ENCODE results near the gene OXT.
A peak's percentile ranks its signal among the peaks of the same experiment; 100 is the strongest.

OXT gene

DNA sequence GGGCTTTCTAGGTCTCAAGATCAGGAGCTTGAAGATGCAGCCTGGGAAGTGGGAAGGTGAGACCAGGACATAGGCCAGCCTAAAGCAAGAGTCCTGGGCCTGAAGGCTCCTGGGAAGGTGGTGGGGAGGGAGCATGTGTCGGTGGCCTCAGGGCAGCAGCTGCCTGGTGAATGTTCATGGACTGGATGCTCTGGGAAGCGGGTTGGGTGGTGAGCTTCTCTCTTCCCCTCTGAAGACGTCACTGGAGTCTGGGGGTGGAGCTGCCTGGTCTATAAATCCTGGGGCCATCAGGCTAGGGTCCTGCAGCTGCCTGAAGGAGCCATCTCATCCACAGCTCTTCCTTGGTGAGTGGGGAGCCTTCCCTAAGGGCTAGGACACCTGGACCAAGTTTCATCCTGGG, 28.1 kb upstream of the OXT start, which contains the start of gene GNRH2:
TSS of gene GNRH2 (plus strand) at position 301 of the 400 bp plus-strand sequence. CDS start 793 bp downstream, outside the sequence.
- peak within 1 kb of the TSS; percentile 45 for H3K27ac ChIP-seq
- CTCF ChIA-PET, result interaction anchor here (0.5 kb wide), 1 partner anchor 173 kb away, joined by 3 read pairs; no protein-coding TSS in a partner anchor
- POLR2A ChIA-PET (ENCODE audit: low non-redundant PET), result no interaction called here
- TF ChIP-seq, protein P1, sequence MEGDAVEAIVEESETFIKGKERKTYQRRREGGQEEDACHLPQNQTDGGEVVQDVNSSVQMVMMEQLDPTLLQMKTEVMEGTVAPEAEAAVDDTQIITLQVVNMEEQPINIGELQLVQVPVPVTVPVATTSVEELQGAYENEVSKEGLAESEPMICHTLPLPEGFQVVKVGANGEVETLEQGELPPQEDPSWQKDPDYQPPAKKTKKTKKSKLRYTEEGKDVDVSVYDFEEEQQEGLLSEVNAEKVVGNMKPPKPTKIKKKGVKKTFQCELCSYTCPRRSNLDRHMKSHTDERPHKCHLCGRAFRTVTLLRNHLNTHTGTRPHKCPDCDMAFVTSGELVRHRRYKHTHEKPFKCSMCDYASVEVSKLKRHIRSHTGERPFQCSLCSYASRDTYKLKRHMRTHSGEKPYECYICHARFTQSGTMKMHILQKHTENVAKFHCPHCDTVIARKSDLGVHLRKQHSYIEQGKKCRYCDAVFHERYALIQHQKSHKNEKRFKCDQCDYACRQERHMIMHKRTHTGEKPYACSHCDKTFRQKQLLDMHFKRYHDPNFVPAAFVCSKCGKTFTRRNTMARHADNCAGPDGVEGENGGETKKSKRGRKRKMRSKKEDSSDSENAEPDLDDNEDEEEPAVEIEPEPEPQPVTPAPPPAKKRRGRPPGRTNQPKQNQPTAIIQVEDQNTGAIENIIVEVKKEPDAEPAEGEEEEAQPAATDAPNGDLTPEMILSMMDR (conservative IDR thresholded peaks at IDR 0.05; ENCODE audit: low read depth), result no peak
- no peak for DNase-seq (ENCODE audit: low spot score)

DNA sequence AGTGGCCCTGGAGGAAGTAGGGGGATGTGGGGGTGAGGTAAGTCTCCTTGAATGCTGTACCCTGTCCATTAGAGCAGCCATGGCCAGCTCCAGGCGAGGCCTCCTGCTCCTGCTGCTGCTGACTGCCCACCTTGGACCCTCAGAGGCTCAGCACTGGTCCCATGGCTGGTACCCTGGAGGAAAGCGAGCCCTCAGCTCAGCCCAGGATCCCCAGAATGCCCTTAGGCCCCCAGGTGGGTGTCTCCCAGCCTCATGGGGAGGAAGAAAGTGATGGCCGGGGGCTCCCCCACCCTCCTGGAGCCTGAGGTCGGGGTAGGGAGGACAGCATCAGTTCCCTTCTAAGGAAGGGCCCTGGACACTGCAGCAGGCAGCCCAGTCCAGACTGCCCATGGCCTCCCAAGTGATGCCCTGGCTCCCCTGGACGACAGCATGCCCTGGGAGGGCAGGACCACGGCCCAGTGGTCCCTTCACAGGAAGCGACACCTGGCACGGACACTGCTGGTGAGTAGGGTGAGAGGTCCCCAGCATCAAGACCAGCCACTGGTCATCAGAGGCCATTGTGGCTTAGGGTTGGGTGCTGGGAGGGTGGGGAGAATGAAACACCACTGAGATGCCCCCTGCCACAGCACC, 27.0 kb upstream of the OXT start:
- DNase-seq (ENCODE audit: low spot score), result no peak
- ChIA-PET CTCF (interaction anchor here (0.7 kb wide), 1 partner anchor 228 kb away, joined by 3 read pairs; no protein-coding TSS in a partner anchor), POLR2A (ENCODE audit: low non-redundant PET) (no interaction called here)
- H3K27ac ChIP-seq, result peak overlapping the region; percentile 80
- TF ChIP-seq, protein P1 (conservative IDR thresholded peaks at IDR 0.05; ENCODE audit: low read depth), result no peak

DNA sequence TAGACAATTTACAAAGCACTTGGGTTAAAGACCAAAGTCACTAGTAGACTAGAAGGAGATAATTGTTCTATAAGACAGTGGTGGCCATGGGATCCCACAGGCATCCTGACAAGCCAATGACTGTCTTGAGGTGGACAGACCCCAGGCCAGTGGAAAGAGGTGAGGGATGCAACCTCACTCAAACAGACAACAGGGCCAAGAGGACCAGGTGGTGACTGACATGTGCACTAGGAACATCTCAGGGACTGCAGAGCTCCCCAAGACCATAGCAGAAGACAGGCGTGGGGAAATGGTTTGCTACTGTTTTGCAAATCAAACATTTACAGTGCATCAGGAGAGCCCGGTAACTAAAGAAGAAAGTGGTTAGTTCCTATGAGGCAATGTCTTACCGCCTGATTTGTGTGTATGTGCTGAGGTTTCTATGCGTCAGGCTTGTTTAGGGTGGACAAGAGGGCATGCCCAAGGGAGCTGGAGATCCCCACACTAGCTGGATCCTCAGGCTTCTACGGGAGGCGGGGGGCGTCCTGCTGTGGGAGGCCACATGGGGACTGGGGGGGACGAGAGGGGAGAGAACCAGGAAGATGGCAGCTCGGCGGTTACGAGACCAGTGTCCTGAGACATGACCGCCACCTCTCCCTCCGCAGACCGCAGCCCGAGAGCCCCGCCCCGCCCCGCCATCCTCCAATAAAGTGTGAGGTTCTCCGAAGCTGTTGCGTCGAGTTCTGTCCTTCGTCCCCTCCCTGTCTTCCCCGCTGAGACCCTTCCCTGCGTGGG, 26.2 kb upstream of the OXT start:
- peak overlapping the region; percentile 80 for H3K27ac ChIP-seq
- ChIA-PET CTCF (no interaction called here), POLR2A (ENCODE audit: low non-redundant PET) (interaction anchor here (0.6 to 1.2 kb wide), 2 partner anchors 15 to 232 kb away, joined by 3 to 4 read pairs; no protein-coding TSS in a partner anchor)
- TF ChIP-seq, protein P1 (conservative IDR thresholded peaks at IDR 0.05; ENCODE audit: low read depth), result no peak
- DNase-seq (ENCODE audit: low spot score), result peak; percentile 68

DNA sequence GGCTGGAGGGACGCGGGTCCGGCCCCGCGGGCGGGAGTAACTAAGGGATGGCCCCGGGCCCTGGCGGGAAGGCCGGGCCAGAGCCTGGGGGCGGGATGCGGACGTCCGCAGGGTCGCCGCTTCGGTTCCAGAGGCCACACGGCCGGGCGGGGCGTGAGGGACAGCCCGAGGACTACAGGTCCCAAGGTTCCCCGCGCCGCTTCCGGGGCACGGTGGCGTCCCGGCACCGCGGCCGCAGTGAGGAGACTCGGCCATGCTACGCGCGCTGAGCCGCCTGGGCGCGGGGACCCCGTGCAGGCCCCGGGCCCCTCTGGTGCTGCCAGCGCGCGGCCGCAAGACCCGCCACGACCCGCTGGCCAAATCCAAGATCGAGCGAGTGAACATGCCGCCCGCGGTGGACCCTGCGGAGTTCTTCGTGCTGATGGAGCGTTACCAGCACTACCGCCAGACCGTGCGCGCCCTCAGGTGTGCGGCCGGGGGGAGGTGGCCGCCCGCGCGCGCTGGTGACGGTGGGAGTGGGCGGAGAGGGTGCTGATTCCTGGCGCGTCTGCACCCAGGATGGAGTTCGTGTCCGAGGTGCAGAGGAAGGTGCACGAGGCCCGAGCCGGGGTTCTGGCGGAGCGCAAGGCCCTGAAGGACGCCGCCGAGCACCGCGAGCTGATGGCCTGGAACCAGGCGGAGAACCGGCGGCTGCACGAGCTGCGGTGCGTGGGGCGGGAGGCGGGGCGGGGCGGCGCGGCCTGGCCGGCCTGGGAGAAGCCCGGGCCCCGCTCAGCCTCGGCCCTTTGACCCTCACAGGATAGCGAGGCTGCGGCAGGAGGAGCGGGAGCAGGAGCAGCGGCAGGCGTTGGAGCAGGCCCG, 25.4 kb upstream of the OXT start, which contains the start of gene MRPS26:
TSS of gene MRPS26 (plus strand) at position 237 of the 861 bp plus-strand sequence. CDS start at position 254, 17 bp downstream.
- TF ChIP-seq, protein P1 (conservative IDR thresholded peaks at IDR 0.05; ENCODE audit: low read depth), result no peak
- CTCF ChIA-PET, result no interaction called here
- POLR2A ChIA-PET (ENCODE audit: low non-redundant PET), result interaction anchor here (0.6 to 1.2 kb wide), 2 partner anchors 16 to 233 kb away, joined by 3 to 4 read pairs; no protein-coding TSS in a partner anchor
- DNase-seq (ENCODE audit: low spot score), result peak; percentile 88
- peak within 1 kb of the TSS; percentile 80 for H3K27ac ChIP-seq

DNA sequence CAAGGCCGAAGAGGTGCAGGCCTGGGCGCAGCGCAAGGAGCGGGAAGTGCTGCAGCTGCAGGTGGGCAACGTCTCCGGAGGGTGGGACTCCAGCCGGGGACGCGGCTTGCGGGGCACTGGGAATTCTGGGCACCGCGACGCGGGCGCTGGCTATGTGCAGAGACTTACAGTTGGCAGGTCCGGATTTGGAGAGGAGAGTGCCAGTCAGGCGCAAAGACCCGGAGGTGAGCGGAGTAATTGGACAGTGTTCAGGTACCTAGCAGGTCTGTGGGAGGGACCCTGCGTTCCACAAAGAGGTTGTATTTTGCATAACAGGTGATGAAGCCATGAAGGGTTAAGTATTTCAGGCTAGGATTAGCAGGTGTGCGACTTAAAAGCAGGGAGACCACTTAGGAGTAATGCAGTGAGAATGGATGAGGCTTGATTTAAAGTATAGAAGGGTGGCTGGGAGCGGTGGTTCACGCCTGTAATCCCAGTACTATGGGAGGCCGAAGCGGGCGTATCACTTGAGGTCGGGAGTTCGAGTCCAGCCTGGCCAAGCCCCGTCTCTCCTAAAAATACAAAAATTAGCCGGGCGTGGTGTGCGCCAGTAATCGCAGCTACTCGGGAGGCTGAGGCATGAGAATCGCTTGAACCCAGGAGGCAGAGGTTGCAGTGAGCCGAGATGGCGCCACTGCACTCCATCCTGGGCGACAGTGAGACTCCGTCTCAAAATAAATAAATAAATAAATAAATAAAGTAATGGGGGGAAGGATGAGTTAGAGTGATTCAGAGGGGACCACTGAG, 24.6 kb upstream of the OXT start:
- TF ChIP-seq, protein P1 (conservative IDR thresholded peaks at IDR 0.05; ENCODE audit: low read depth), result no peak
- peak overlapping the region; percentile 80 for H3K27ac ChIP-seq
- ChIA-PET POLR2A (ENCODE audit: low non-redundant PET) (no interaction called here), CTCF (interaction anchor here (0.9 kb wide), 1 partner anchor 181 kb away, joined by 3 read pairs; no protein-coding TSS in a partner anchor)
- DNase-seq (ENCODE audit: low spot score), result peak; percentile 63
